Left ventricle myocardium inferior (tissue), 1 donor: ENCODE results near the gene TGFBR3. TPM values are rescaled to one million over a fixed set of nuclear protein-coding genes. Genes with fewer than 3 reads are reported as not detected.

Experiments used
- DNase-seq: peaks from one replicate; pipeline ENCODE4 v3.0.0-alpha.2; 2020
- H3K27ac ChIP-seq: fragments of 200-600 bp; replicated peaks from 2 replicates; pipeline ENCODE4 v1.8.0; 2021
- H3K27me3 ChIP-seq: fragments of 200-600 bp; 2 replicates; pipeline ENCODE4 v1.8.0; 2021; ENCODE audit warnings: low read depth
- H3K36me3 ChIP-seq: fragments of 200-600 bp; 2 replicates; pipeline ENCODE4 v1.8.0; 2021
- H3K4me1 ChIP-seq: fragments of 200-600 bp; 2 replicates; pipeline ENCODE4 v1.8.0; 2021
- H3K4me3 ChIP-seq: fragments of 200-600 bp; 2 replicates; pipeline ENCODE4 v1.8.0; 2021; ENCODE audit warnings: mild to moderate bottlenecking, moderate library complexity
- H3K9me3 ChIP-seq: fragments of 200-600 bp; replicated peaks from 2 replicates; pipeline ENCODE4 v1.8.0; 2021
- intact Hi-C: fragments of 100-400 bp; cut with micrococcal nuclease; formaldehyde crosslinking; loops from one replicate; pipeline ENCODE4 v1.11.0; 2022
- total RNA-seq: library from RNA; stranded (reverse); fragmentation: NEBNext Ultra II Directional; extraction: Animal tissue kit (Norgen Biotek cat#: 25700); gene quantifications from one replicate; pipeline ENCODE4 v1.2.1, GENCODE V29; 2021
- TF ChIP-seq, protein P1 (sequence below): fragments of 200-600 bp; IDR thresholded peaks from 2 replicates; pipeline ENCODE4 v1.8.0; 2021; ENCODE audit warnings: antibody characterized with exemption, mild to moderate bottlenecking, borderline replicate concordance
- donor health status: DM: no; HTN: yes; CAD: no; lungs with severe emphysema.

Gene TGFBR3
- total RNA-seq, 1 donor from 2014 or later, result 24.6 TPM

DNA sequence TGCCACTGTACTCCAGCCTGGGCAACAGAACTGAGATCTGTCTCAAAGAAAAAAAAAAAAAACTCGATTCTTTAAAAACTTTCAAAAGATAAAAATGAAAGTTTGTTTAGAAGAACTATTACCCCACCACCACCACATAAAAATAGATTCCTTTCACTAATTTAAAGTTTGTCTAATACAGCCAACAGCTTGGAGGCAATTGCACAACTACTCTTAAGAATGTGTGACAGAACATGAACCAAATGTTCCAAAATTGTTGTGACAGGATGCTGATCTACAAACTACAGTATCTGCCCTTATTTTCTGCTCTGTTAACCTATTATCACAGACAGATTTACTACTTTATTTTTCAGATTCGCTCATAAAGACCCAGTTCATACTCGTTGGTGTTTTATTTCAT is 5.5 kb upstream of the TGFBR3 start:
- no peaks in the 10 kb centered on the region for H3K9me3 ChIP-seq

DNA sequence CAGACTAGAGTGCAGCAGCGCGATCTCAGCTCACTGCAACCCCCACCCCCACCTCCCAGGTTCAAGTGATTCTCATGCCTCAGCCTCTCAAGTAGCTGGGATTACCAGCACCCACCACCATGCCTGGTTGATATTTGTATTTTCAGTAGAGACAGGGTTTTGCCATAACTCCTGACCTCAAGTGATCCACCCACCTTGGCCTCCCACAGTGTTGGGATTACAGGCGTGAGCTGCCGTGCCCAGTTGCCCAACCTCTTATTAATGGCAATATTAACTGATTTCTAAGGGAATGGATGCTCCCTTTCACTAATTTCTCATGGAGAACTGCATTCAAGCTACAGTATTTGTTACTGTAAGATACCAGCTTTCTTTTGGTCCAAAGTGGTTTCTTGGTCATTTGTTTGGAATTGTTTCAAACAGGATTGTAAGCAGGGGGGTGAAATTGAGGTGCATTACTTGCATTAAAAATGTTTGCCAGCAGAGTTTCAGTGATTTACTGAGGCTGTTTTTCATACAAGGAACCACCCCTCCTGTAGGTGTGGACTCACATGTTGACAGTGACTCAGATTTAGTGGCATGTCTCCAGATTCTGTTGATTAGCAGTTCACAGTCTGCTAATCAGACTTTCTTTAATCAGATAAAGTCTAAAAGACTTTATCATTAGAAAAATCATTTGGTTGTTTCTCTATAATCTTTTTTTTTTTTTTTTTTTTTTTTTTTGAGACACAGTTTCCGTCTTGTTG is 3.9 kb upstream of the TGFBR3 start:
- Histone ChIP-seq H3K4me3 (no peak overlapping the region), H3K27me3 (no peaks in the 10 kb centered on the region), H3K9me3 (no peaks in the 10 kb centered on the region), H3K36me3 (no peaks in the 10 kb centered on the region), H3K27ac (no peak overlapping the region), H3K4me1 (peaks cover 36% of the 10 kb centered on the region)
- intact Hi-C loops, result loop anchor here (10.0 kb wide), 1 partner anchor 155 kb away; no protein-coding TSS in a partner anchor
- TF ChIP-seq, protein P1, sequence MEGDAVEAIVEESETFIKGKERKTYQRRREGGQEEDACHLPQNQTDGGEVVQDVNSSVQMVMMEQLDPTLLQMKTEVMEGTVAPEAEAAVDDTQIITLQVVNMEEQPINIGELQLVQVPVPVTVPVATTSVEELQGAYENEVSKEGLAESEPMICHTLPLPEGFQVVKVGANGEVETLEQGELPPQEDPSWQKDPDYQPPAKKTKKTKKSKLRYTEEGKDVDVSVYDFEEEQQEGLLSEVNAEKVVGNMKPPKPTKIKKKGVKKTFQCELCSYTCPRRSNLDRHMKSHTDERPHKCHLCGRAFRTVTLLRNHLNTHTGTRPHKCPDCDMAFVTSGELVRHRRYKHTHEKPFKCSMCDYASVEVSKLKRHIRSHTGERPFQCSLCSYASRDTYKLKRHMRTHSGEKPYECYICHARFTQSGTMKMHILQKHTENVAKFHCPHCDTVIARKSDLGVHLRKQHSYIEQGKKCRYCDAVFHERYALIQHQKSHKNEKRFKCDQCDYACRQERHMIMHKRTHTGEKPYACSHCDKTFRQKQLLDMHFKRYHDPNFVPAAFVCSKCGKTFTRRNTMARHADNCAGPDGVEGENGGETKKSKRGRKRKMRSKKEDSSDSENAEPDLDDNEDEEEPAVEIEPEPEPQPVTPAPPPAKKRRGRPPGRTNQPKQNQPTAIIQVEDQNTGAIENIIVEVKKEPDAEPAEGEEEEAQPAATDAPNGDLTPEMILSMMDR, result no peak
- DNase-seq, result no peak

More for the DNA sequence above, 5.5 kb upstream of the TGFBR3 start:
- intact Hi-C loops, result no loop called here
- Histone ChIP-seq H3K4me1 (peaks cover 20% of the 10 kb centered on the region), H3K4me3 (no peak overlapping the region), H3K27ac (peak overlapping the region; percentile 62), H3K27me3 (no peaks in the 10 kb centered on the region), H3K36me3 (no peaks in the 10 kb centered on the region)
- no peak for DNase-seq
- TF ChIP-seq, protein P1, result no peak

DNA sequence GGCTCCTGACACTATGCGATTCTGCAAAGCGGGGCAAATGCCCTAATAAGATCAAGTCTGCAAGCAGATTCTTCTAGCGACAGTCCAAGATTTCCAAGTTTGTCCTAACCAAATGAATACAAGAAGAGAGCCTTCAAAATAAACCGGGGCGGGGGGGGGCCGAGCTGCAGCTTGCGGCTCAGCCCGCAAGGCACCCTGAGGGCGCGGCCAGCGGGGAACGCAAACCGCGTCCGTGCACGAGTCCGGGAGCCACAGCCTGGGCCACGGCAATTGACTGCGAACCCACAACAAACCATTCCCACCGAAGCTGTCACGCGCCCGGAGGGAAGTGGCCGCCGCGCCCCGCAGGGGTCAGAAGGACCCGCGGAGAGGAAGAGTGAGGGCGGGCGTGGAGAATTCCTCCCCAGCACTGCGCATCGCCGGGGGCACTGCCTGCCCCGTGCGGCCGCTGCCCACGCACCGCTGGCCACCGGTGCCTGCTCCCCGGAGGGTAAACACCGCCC is 687 bp downstream of the TGFBR3 start:
- TF ChIP-seq, protein P1, result no peak
- H3K36me3 ChIP-seq, result no peaks in the 10 kb centered on the region
- intact Hi-C loops, result loop anchor here (10.0 kb wide), 1 partner anchor 150 kb away; no protein-coding TSS in a partner anchor
- peaks cover 61% of the 10 kb centered on the region for H3K4me1 ChIP-seq
- H3K9me3 ChIP-seq, result no peaks in the 10 kb centered on the region
- peak; percentile 29 for DNase-seq
- no peaks in the 10 kb centered on the region for H3K27me3 ChIP-seq
- H3K27ac ChIP-seq, result peak overlapping the region; percentile 95
- H3K4me3 ChIP-seq, result peak overlapping the region; percentile 97

GRCh38 chr1:91884459-91885212 is 1.3 kb downstream of the TGFBR3 start:
- H3K9me3 ChIP-seq, result no peaks in the 10 kb centered on the region
- intact Hi-C loops, result loop anchor here (10.0 kb wide), 1 partner anchor 150 kb away; no protein-coding TSS in a partner anchor
- H3K27me3 ChIP-seq, result no peaks in the 10 kb centered on the region
- peak; percentile 39 for DNase-seq
- peaks cover 67% of the 10 kb centered on the region for H3K4me1 ChIP-seq
- H3K27ac ChIP-seq, result peak overlapping the region; percentile 95
- peak overlapping the region; percentile 97 for H3K4me3 ChIP-seq
- TF ChIP-seq, protein P1, result no peak
- no peaks in the 10 kb centered on the region for H3K36me3 ChIP-seq

DNA sequence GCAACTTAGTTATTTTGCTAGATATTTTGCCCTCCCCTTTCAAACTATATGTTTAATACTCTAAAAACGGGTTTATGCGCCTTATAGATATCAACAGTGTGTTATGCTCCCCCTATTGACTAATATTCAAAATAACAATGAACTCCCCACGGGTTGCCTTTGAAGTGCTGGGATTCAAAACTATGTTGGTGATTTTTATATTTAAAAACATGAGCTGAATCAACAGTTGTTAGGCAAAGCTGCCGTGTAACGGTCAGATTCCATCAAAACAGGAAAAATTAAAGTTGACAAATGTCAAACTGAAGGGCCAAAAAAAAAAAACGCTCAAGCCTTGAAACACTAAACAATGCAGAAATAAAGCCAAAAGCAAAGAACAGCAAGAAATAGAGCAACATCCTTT is 2.5 kb downstream of the TGFBR3 start:
- Histone ChIP-seq H3K27ac (peak overlapping the region; percentile 95), H3K27me3 (no peaks in the 10 kb centered on the region), H3K36me3 (no peaks in the 10 kb centered on the region), H3K4me3 (peak overlapping the region; percentile 97), H3K9me3 (no peaks in the 10 kb centered on the region), H3K4me1 (peaks cover 73% of the 10 kb centered on the region)
- intact Hi-C loops, result loop anchor here (10.0 kb wide), 1 partner anchor 149 kb away; no protein-coding TSS in a partner anchor
- no peak for DNase-seq
- TF ChIP-seq, protein P1, result peak; percentile 55
